Activated T-helper 1 cell treated with anti-CD3 and anti-CD28 coated beads, Interleukin-12 subunit alpha, Interleukin-12 subunit beta, Interleukin-2, Interleukin-4 antibody, amounts not matched to agents 30 ng/mL and 10 ng/mL and 1 ng/mL, durations not matched to agents 14 hours and 24 hours and 36 hours (primary cell): ENCODE results near the gene DUOXA1. TPM values are rescaled to one million over a fixed set of nuclear protein-coding genes. Genes with fewer than 3 reads are reported as not detected.

Experiments
- DNase-seq: peaks from one replicate; pipeline ENCODE4 v3.0.0; 2021; ENCODE audit warnings: low spot score
- H3K27ac Mint-ChIP-seq: one replicate; pipeline ENCODE4 v1.8.0; 2021; ENCODE audit warnings: mild to moderate bottlenecking, mixed read lengths
- H3K27me3 Mint-ChIP-seq: one replicate; pipeline ENCODE4 v1.8.0; 2022; ENCODE audit warnings: mild to moderate bottlenecking, moderate library complexity, mixed read lengths; ENCODE audit not compliant: insufficient read depth
- H3K36me3 Mint-ChIP-seq: one replicate; pipeline ENCODE4 v1.8.0; 2021; ENCODE audit warnings: low read depth, mixed read lengths
- H3K4me1 Mint-ChIP-seq: one replicate; pipeline ENCODE4 v1.8.0; 2021; ENCODE audit warnings: low read depth, mixed read lengths
- H3K4me3 Mint-ChIP-seq: one replicate; pipeline ENCODE4 v1.8.0; 2021; ENCODE audit warnings: mild to moderate bottlenecking, moderate library complexity, mixed read lengths
- H3K9me3 Mint-ChIP-seq: one replicate; pipeline ENCODE4 v1.8.0; 2021; ENCODE audit warnings: mixed read lengths
- intact Hi-C: fragments of 100-400 bp; cut with micrococcal nuclease; formaldehyde crosslinking; loops from one replicate; pipeline ENCODE4 v1.15.1; 2024
- total RNA-seq: library from RNA; stranded (reverse); gene quantifications from 2 replicates; pipeline ENCODE4 v1.2.3, GENCODE V29; 2022

DUOXA1 gene
- total RNA-seq, 1 donor from 2014 or later = not detected

GRCh38 chr15:45134682-45135604 lies 5.3 kb upstream of the DUOXA1 start:
- H3K4me3 Mint-ChIP-seq = peak overlapping the region; percentile 52
- peaks cover 5% of the 10 kb centered on the region for H3K4me1 Mint-ChIP-seq
- no peak overlapping the region for H3K27ac Mint-ChIP-seq
- no peaks in the 10 kb centered on the region for H3K36me3 Mint-ChIP-seq
- peaks cover 50% of the 10 kb centered on the region for H3K27me3 Mint-ChIP-seq
- intact Hi-C loops = no loop called here
- no peaks in the 10 kb centered on the region for H3K9me3 Mint-ChIP-seq
- DNase-seq = no peak

- no peak for DNase-seq
- peaks cover 51% of the 10 kb centered on the region for H3K27me3 Mint-ChIP-seq
- H3K27ac Mint-ChIP-seq = no peak overlapping the region
- no peaks in the 10 kb centered on the region for H3K9me3 Mint-ChIP-seq
- no peaks in the 10 kb centered on the region for H3K36me3 Mint-ChIP-seq
- H3K4me3 Mint-ChIP-seq = no peak overlapping the region
- intact Hi-C loops = no loop called here
- H3K4me1 Mint-ChIP-seq = peaks cover 5% of the 10 kb centered on the region
Measured at GRCh38 chr15:45134046-45134445, 4.4 kb upstream of the DUOXA1 start.

GRCh38 chr15:45133561-45133920 lies 3.9 kb upstream of the DUOXA1 start:
- intact Hi-C loops = no loop called here
- H3K4me3 Mint-ChIP-seq = no peak overlapping the region
- no peak for DNase-seq
- no peaks in the 10 kb centered on the region for H3K9me3 Mint-ChIP-seq
- peaks cover 5% of the 10 kb centered on the region for H3K4me1 Mint-ChIP-seq
- H3K27me3 Mint-ChIP-seq = peaks cover 56% of the 10 kb centered on the region
- no peaks in the 10 kb centered on the region for H3K36me3 Mint-ChIP-seq
- H3K27ac Mint-ChIP-seq = no peak overlapping the region

- Mint-ChIP-seq H3K27ac (no peak overlapping the region), H3K9me3 (no peaks in the 10 kb centered on the region), H3K36me3 (no peaks in the 10 kb centered on the region), H3K27me3 (peaks cover 61% of the 10 kb centered on the region), H3K4me3 (no peak overlapping the region), H3K4me1 (peaks cover 5% of the 10 kb centered on the region)
- DNase-seq = no peak
- intact Hi-C loops = no loop called here
Measured at GRCh38 chr15:45132844-45133560, 3.3 kb upstream of the DUOXA1 start.

DNA sequence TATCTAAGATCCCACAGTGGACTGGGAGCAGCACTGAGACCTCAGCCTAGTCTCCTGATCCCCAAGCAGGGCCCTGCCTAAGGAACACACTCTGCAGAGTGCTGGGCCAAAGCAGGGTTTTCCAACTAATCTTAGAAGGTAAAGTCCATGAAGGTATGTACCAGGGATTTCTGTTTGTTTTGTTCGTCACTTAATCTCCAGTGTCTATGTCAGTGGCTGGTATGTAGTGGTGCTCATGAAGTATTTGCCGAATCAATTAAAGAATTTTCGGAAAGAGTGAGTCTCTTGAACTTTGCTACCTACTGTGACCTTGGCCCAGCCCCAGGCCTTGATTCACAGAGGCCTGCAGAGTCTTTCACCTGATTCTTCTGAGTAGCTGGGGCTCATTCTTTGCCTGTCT lies 1.8 kb upstream of the DUOXA1 start:
- H3K4me1 Mint-ChIP-seq = peaks cover 5% of the 10 kb centered on the region
- no peak overlapping the region for H3K27ac Mint-ChIP-seq
- H3K9me3 Mint-ChIP-seq = no peaks in the 10 kb centered on the region
- intact Hi-C loops = no loop called here
- DNase-seq = no peak
- peaks cover 64% of the 10 kb centered on the region for H3K27me3 Mint-ChIP-seq
- H3K36me3 Mint-ChIP-seq = no peaks in the 10 kb centered on the region
- no peak overlapping the region for H3K4me3 Mint-ChIP-seq

- DNase-seq = no peak
- no peak overlapping the region for H3K27ac Mint-ChIP-seq
- H3K9me3 Mint-ChIP-seq = no peaks in the 10 kb centered on the region
- H3K27me3 Mint-ChIP-seq = peaks cover 69% of the 10 kb centered on the region
- H3K36me3 Mint-ChIP-seq = no peaks in the 10 kb centered on the region
- intact Hi-C loops = no loop called here
- H3K4me3 Mint-ChIP-seq = no peak overlapping the region
- H3K4me1 Mint-ChIP-seq = no peaks in the 10 kb centered on the region
Measured at GRCh38 chr15:45130291-45131000, 767 bp upstream of the DUOXA1 start.

- DNase-seq = no peak
- no peaks in the 10 kb centered on the region for H3K36me3 Mint-ChIP-seq
- no peak overlapping the region for H3K4me3 Mint-ChIP-seq
- intact Hi-C loops = no loop called here
- H3K27me3 Mint-ChIP-seq = peaks cover 71% of the 10 kb centered on the region
- H3K4me1 Mint-ChIP-seq = no peaks in the 10 kb centered on the region
- H3K27ac Mint-ChIP-seq = no peak overlapping the region
- no peaks in the 10 kb centered on the region for H3K9me3 Mint-ChIP-seq
Measured at GRCh38 chr15:45128971-45129639, 574 bp downstream of the DUOXA1 start.

DNA sequence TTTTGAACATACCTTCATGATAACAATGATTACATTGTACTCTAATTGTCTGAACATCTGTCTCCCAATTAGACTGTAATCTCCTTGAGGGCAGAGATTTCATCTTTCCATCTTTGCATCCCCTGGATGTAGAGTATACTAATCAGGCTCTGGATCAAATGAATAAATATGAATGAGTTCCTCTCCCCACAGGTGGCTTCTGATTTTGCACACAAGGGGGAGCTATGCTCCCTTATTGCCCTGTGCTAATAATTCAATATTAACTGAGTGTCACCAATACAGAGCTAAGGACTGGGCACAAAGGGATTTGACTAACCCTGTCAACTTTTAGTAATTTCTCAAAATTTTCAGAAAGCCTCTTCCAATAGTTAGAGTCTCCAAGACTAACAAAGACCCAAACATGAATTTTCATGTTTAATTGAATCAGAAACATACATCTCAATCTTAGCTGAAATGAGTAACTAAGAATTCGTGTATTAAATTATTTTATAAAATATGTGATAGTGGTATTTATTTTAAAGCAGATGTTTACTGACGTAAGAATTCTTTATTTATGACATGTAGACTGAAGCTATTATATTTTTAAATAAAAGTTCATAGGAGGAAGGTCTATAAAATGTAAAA lies 3.0 kb downstream of the DUOXA1 start:
- H3K27ac Mint-ChIP-seq = no peak overlapping the region
- no peaks in the 10 kb centered on the region for H3K36me3 Mint-ChIP-seq
- peaks cover 64% of the 10 kb centered on the region for H3K27me3 Mint-ChIP-seq
- no peaks in the 10 kb centered on the region for H3K4me1 Mint-ChIP-seq
- no peak overlapping the region for H3K4me3 Mint-ChIP-seq
- no peaks in the 10 kb centered on the region for H3K9me3 Mint-ChIP-seq
- no peak for DNase-seq
- intact Hi-C loops = loop anchor here (1.0 kb wide), 2 partner anchors 75 to 273 kb away; no protein-coding TSS in a partner anchor

DNA sequence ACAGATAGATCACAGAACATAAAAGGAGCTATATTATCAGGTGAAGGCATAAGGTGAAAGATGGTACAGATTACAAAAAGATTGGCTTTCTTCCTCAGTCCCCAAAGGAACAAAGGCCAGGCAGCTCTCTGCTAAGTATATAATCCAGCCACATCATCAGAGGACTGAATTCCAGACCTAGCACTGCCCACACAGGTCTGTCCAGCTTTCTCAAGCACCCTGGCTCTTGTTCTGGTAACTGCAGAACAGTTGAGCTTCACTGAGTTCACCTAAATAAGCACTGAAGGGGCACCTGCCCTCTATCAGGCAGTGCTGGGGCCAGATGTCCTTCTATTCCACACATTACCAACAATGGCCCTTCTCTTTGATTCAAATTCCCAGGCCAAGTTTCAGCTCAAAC lies 6.3 kb downstream of the DUOXA1 start:
- no peak overlapping the region for H3K4me3 Mint-ChIP-seq
- no peak for DNase-seq
- no peaks in the 10 kb centered on the region for H3K36me3 Mint-ChIP-seq
- H3K27me3 Mint-ChIP-seq = peaks cover 60% of the 10 kb centered on the region
- intact Hi-C loops = no loop called here
- peaks cover under 1% of the 10 kb centered on the region for H3K4me1 Mint-ChIP-seq
- no peaks in the 10 kb centered on the region for H3K9me3 Mint-ChIP-seq
- no peak overlapping the region for H3K27ac Mint-ChIP-seq

- H3K27ac Mint-ChIP-seq = no peak overlapping the region
- H3K9me3 Mint-ChIP-seq = no peaks in the 10 kb centered on the region
- no peak for DNase-seq
- no peak overlapping the region for H3K4me3 Mint-ChIP-seq
- intact Hi-C loops = no loop called here
- H3K36me3 Mint-ChIP-seq = no peaks in the 10 kb centered on the region
- H3K27me3 Mint-ChIP-seq = peaks cover 60% of the 10 kb centered on the region
- H3K4me1 Mint-ChIP-seq = peaks cover 8% of the 10 kb centered on the region
Measured at GRCh38 chr15:45122719-45123118, 7.0 kb downstream of the DUOXA1 start.

GRCh38 chr15:45121706-45122417 lies 7.8 kb downstream of the DUOXA1 start:
- peaks cover 63% of the 10 kb centered on the region for H3K27me3 Mint-ChIP-seq

GRCh38 chr15:45121020-45121419 lies 8.7 kb downstream of the DUOXA1 start:
- peaks cover 64% of the 10 kb centered on the region for H3K27me3 Mint-ChIP-seq
- no peaks in the 10 kb centered on the region for H3K9me3 Mint-ChIP-seq
- intact Hi-C loops = no loop called here
- H3K27ac Mint-ChIP-seq = no peak overlapping the region
- no peak overlapping the region for H3K4me3 Mint-ChIP-seq
- H3K4me1 Mint-ChIP-seq = peaks cover 19% of the 10 kb centered on the region
- DNase-seq = no peak
- no peaks in the 10 kb centered on the region for H3K36me3 Mint-ChIP-seq

More at GRCh38 chr15:45121706-45122417, 7.8 kb downstream of the DUOXA1 start:
- Mint-ChIP-seq H3K4me1 (peaks cover 14% of the 10 kb centered on the region), H3K9me3 (no peaks in the 10 kb centered on the region), H3K4me3 (no peak overlapping the region), H3K36me3 (no peaks in the 10 kb centered on the region), H3K27ac (no peak overlapping the region)
- intact Hi-C loops = no loop called here
- no peak for DNase-seq
